C4-2B (cell line): ENCODE results near the gene THADA.

ENCODE experiments used
- H3K27ac ChIP-seq: fragments of 450-650 bp; 2 replicates; pipeline ENCODE4 v1.5.1; 2017
- ZFX ChIP-seq: fragments of 450-650 bp; IDR thresholded peaks from 2 replicates; pipeline ENCODE4 v1.6.1; 2017
- TF ChIP-seq, protein P1 (sequence below): fragments of 450-650 bp; conservative IDR thresholded peaks from 2 replicates; pipeline ENCODE4 v1.5.1; 2017; ENCODE audit warnings: mild to moderate bottlenecking

THADA gene

DNA sequence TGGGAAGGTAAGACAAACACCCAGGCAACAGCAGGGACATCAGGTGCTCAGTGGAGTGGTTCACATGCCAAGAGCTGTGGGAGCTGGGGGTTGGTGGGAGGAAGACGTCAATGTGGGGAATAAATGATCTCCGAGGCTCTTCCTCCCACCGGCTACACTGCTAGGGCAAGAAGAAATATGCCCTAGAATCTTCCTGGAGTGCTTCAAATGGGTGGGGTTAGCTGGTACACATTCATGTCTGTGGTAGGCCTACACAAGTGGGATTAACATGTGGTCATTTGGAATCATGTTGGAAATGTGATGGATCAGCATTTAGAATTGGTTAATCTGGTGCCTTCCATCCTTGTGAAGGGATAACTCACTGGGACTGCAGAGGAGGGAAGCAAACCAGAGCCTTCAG lies 357.0 kb downstream of the THADA start:
- H3K27ac ChIP-seq = no peak overlapping the region
- TF ChIP-seq ZFX = no peak

DNA sequence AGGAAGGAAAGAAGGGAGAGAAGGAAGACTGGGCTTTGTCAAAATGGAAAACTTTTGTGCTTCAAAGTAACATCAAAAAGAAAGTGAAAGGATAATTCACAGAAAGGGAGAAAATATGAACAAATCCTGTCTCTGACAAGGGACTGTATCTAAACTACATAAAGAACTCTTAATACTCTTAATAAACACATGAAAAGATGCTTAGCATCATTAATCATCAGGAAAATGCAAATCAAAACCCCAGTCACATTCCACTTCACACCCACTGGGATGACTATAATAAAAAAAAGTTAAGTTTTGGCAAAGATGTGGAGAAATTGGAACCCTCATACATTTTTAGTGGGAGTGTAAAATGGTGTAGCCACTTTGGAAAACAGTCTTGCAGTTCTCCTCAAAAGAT lies 357.7 kb downstream of the THADA start:
- no peak overlapping the region for H3K27ac ChIP-seq
- no peak for TF ChIP-seq ZFX

DNA sequence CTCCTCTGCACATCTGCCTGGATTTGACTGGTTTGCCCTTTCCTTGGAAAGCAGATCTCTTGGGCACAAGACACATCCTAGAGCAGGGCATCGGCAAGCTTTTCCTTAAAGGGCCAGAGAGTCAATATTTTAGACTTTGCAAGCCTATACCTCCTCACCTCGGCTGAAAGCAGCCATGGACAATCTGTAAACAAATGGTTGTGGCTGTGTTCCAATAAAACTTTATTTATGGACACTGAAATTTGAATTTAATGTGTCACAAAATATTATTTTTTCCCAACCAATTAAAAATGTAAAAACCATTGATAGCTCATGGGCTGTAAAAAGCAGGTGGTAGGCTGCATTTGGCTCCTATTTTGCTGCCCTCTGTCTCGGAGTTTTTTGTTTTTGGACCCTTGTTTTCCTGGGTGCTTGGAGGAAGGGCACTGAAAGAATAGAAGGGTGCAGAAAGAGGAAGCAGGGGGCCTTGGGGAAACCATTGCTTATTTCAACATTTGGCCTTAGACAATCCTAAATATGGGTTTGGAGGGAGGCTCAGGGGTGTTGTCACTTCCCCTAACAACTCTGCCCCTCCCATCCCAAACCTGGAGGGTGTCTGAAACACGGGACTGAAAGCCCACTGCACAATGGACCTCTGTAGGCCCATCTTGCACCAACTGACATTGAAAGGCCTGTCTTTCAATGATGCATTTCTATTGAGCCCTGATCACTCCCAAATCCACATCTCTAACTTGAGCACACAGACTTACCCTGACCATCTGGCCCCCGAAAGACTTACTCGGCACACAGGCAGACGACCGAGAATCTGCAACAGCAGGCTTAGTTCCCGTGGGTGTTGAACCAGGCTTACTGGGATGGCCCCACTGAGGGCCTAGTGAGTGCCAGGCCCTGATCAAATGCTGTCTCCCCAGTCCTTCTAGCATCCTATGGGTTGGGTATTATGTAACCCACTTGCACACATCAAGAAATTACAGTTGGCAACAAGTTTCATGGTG lies 362.3 kb downstream of the THADA start:
- H3K27ac ChIP-seq = no peak overlapping the region
- no peak for TF ChIP-seq ZFX
- TF ChIP-seq, protein P1, sequence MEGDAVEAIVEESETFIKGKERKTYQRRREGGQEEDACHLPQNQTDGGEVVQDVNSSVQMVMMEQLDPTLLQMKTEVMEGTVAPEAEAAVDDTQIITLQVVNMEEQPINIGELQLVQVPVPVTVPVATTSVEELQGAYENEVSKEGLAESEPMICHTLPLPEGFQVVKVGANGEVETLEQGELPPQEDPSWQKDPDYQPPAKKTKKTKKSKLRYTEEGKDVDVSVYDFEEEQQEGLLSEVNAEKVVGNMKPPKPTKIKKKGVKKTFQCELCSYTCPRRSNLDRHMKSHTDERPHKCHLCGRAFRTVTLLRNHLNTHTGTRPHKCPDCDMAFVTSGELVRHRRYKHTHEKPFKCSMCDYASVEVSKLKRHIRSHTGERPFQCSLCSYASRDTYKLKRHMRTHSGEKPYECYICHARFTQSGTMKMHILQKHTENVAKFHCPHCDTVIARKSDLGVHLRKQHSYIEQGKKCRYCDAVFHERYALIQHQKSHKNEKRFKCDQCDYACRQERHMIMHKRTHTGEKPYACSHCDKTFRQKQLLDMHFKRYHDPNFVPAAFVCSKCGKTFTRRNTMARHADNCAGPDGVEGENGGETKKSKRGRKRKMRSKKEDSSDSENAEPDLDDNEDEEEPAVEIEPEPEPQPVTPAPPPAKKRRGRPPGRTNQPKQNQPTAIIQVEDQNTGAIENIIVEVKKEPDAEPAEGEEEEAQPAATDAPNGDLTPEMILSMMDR = no peak

DNA sequence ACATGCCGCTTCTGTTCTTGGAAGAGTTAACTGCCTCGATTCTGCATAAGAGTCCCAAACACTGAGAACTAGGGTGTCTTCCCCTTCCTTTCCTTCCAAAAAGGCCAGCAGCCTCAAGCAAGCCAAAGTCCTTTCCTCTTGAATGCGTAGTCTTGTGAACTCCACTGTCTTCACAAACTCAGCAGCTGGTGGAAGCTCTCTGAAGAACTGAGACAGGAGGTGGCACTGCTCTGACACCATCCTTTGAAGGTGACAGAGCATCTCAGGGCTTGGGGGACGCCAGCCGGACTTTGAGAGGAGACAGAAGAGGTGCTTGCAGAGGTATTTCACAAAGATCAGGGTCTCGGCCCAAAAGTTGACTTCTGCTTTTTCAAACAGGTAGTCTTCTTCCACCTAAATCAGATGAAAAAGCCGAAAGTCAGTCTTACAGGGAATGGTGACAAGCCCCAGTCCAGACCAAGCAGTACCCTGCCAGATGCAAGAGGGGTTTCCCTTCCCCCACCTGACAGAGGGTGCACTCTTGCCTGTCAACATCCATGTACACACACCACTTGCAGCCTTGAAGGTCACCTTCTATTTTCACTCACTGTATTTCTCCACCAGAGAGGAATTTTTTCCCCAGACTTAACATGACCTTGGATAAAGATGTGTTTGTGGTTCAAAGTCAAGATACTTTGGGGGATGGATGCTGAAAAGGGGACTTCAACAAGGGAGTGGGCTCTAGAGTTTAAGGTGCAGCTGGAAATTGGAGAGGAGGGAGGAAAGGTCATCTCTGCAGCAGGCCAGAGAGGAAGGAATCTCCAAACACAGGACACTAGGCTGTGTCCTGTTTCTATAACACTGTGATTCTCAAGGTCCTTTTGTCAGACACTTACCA lies 364.6 kb downstream of the THADA start:
- TF ChIP-seq, protein P1 = no peak
- no peak for TF ChIP-seq ZFX
- no peak overlapping the region for H3K27ac ChIP-seq

DNA sequence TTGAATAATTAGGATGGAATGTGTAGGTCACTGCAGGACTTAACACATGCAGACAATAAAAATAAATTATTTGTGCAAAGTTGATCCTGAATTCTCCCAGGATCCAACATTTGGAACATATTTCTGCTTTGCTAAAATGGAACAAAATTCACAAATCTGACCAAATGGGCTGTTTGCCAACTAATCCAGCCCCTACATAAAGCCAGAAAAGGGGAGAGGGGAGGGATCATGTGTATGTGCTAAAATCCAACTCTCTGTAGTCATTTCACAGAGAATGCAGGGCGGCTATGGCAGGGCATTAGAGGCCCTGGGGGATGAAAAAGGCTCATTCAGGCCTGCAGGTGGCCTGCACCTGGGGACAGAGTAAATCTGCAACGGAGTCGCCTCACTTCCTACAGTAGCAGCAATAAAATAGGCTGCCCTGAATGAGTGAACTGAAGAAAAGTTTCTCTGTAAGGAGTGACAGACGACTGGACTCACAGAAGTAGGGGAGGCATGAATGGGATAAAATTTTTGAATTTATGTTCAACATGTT lies 365.4 kb downstream of the THADA start:
- TF ChIP-seq, protein P1 = no peak
- TF ChIP-seq ZFX = no peak
- H3K27ac ChIP-seq = no peak overlapping the region

DNA sequence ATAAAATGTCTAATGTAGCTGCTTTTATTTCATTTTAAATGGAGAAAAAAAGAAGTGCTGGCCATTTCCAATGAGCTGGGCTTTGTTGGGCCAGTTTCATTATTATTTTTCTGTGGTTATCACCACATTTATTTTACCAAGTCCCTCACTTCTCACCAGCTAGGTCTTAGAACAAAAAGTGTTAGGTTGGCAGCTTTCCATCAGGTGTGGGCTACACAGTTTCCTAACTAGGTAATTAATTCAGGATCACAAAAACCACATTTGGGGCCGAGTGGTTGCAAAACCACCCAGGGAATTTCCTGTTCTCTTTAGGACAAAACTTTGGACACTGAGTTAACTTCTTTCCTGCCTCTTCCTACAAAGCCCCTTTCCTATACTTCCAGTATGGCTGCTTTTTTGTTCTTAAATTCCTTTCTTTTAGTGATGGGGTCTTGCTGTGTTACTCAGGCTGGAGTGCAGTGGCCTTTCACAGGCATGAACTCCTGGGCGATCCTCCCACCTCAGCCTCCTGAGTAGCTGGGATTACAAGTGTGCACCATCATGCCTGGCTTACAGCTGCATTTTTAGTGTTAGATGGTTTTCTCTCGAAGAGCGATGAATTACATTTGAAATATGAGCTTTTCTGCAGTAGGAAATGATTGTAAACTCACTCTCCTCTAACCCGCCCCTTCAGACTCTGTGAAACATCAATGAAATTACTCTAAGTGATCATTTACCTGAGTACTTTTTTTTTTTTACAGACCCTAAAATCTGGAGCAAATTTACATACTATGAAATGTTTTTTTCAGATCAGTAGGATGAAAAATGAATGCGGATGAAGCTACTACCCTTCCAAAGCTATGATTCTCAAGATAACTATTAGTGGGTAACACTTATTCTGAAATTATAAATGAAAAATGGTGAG lies 366.8 kb downstream of the THADA start:
- H3K27ac ChIP-seq = no peak overlapping the region
- TF ChIP-seq, protein P1 = no peak
- TF ChIP-seq ZFX = no peak

DNA sequence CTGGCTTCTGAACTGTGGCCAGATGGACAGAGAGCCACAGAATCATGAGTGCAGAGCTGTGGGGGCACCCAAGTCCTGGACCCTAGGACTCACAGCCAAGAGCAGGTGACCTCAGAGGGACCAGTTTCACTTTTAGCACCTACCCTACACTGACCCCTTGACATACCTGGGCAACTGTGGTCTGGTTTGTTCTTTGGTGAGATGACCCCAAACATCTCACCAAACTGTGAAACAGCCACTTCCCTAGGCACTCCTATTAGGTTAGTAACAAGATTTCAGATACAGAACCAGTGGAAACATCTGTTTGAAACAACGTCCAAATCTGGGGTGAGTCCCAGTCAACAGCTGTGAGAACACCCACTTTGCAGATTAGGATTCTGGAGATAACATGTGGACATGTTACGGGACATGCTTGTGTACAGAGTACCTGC lies 367.5 kb downstream of the THADA start:
- TF ChIP-seq, protein P1 = no peak
- no peak for TF ChIP-seq ZFX
- H3K27ac ChIP-seq = peak overlapping the region; percentile 96
